Skeletal muscle satellite cell (primary cell): ENCODE data around the gene HS1BP3.

Source experiments
- H3K27me3 ChIP-seq: 2 replicates; pipeline ENCODE4 v1.7.0; 2013; ENCODE audit warnings: low read length; ENCODE audit not compliant: control insufficient read depth, insufficient read depth
- H3K36me3 ChIP-seq: 2 replicates; pipeline ENCODE4 v1.7.0; 2013; ENCODE audit warnings: mild to moderate bottlenecking, control low read depth, low read length; ENCODE audit not compliant: insufficient read depth
- H3K4me1 ChIP-seq: 2 replicates; pipeline ENCODE4 v1.7.0; 2013; ENCODE audit warnings: low read length; ENCODE audit not compliant: control insufficient read depth, insufficient read depth
- H3K4me2 ChIP-seq: 2 replicates; pipeline ENCODE4 v1.7.0; 2013; ENCODE audit warnings: mild to moderate bottlenecking, low read length
- H3K4me3 ChIP-seq: 2 replicates; pipeline ENCODE4 v1.7.0; 2013; ENCODE audit warnings: low read length
- H3K9ac ChIP-seq: 2 replicates; pipeline ENCODE4 v1.7.0; 2013; ENCODE audit warnings: mild to moderate bottlenecking, low read depth, low read length, moderate library complexity
- H3K9me3 ChIP-seq: replicated peaks from 2 replicates; pipeline ENCODE4 v1.7.0; 2013; ENCODE audit warnings: mild to moderate bottlenecking, control low read depth, low read length

HS1BP3 gene

DNA sequence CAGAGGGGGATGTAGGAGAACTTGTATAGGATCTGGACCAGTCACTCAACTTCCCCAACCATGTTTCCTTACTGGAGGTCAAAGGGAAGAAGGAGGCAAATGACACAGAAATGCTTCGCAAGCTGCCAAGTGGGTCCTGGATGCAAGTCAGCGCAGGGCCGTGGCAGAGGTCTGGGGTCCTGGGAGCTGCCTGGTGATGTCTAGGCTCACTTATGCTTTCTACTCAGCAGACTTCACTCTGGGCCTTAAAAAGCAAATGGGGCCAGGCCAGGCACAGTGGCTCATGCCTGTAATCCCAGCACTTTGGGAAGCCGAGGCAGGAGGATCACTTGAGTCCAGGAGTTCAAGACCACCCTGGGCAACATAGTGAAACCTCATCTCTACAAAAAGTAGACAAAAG, 19.9 kb downstream of the HS1BP3 start:
- H3K36me3 ChIP-seq = no peaks in the 10 kb centered on the region
- H3K27me3 ChIP-seq = no peaks in the 10 kb centered on the region

DNA sequence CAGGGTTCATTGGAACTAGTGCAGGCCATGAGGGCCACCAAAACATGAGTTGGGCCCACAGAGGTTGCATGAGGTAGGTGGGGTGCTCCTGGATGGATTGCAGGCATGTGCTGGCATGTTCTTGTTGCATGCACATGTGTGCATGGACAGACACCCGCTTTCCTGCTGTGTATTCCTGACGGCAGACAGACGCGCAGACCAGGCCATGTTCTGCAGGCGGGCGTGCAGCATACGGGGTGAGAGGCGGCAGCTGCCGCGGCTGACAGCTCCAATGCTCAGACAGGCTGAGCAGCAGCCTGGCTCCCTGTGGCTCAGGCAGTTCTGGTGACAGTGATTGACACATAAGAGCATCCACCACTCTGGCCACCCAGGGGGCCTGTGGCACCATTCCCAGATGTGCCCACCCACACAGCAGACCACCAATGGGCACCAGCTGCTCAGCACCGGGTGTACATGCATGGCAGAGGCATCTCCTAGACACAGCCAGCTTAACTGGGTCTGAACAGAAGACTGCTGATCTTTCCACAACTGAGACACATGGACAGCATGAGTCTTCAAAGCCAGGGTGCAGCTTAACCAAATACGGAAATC, 21.2 kb downstream of the HS1BP3 start:
- peaks cover 11% of the 10 kb centered on the region for H3K4me1 ChIP-seq
- no peak overlapping the region for H3K9ac ChIP-seq
- H3K27me3 ChIP-seq = no peaks in the 10 kb centered on the region
- H3K4me2 ChIP-seq = no peak overlapping the region
- no peak overlapping the region for H3K4me3 ChIP-seq
- H3K9me3 ChIP-seq = no peaks in the 10 kb centered on the region
- H3K36me3 ChIP-seq = peaks cover under 1% of the 10 kb centered on the region

More for the DNA sequence above, 19.9 kb downstream of the HS1BP3 start:
- Histone ChIP-seq H3K4me3 (no peak overlapping the region), H3K4me1 (peaks cover 22% of the 10 kb centered on the region), H3K4me2 (no peak overlapping the region), H3K9me3 (no peaks in the 10 kb centered on the region), H3K9ac (no peak overlapping the region)

DNA sequence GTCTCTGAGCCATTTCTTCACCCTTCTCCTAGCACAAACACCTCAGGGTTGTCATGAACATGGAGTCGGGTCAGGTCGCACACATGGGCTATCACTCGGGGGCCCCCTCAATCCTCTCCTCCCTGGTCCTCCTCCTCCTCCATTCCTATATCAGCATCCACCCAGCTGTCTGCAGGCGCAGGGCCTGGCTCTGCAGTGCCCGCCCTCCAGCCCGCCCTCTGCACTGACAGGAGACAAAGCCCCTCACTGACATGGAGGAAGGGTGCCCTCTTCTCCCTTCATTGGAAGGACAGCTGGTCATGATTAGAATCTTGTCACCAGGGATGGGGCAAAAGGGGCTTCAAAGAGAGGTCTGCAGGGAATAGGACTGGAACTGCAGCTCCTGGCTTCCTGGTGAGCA, 21.7 kb downstream of the HS1BP3 start:
- Histone ChIP-seq H3K4me2 (no peak overlapping the region), H3K36me3 (peaks cover 6% of the 10 kb centered on the region), H3K4me1 (peaks cover 6% of the 10 kb centered on the region), H3K4me3 (no peak overlapping the region), H3K27me3 (no peaks in the 10 kb centered on the region), H3K9ac (no peak overlapping the region), H3K9me3 (no peaks in the 10 kb centered on the region)

DNA sequence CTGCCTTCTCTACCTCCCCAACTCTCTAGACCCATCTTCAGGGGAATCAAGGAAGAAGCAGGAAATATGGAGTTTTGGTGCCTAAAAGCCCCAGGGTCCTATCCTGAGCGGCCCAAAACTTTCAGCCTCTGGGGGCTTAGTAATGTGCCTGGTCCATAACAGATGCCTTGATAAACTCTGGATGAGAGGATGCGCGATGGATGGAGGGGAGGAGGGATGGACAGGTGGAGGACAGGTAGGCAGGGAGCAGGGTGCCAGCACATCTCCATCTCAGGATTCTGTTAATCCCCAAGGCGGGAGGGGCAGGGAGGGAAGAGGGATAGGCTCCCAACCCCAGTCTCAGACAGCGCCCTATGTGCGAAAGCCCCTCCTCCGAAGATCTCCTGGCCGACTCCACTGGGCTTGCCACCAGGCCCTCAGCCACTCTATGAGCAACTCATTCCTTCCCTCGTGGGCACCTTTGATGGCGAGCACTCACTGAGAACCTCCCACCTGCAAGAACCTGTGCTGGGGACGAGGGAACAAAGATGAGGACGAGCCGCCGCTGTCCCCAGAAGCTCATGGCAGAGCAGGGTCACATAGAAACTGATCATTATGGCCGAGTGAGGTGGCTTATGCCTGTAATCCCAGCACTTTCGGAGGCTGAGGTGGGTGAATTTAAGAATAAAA, 23.1 kb downstream of the HS1BP3 start:
- H3K9me3 ChIP-seq = no peaks in the 10 kb centered on the region
- H3K4me2 ChIP-seq = no peak overlapping the region
- H3K9ac ChIP-seq = no peak overlapping the region
- no peak overlapping the region for H3K4me3 ChIP-seq
- H3K4me1 ChIP-seq = peaks cover 2% of the 10 kb centered on the region
- H3K27me3 ChIP-seq = no peaks in the 10 kb centered on the region
- peaks cover 11% of the 10 kb centered on the region for H3K36me3 ChIP-seq

DNA sequence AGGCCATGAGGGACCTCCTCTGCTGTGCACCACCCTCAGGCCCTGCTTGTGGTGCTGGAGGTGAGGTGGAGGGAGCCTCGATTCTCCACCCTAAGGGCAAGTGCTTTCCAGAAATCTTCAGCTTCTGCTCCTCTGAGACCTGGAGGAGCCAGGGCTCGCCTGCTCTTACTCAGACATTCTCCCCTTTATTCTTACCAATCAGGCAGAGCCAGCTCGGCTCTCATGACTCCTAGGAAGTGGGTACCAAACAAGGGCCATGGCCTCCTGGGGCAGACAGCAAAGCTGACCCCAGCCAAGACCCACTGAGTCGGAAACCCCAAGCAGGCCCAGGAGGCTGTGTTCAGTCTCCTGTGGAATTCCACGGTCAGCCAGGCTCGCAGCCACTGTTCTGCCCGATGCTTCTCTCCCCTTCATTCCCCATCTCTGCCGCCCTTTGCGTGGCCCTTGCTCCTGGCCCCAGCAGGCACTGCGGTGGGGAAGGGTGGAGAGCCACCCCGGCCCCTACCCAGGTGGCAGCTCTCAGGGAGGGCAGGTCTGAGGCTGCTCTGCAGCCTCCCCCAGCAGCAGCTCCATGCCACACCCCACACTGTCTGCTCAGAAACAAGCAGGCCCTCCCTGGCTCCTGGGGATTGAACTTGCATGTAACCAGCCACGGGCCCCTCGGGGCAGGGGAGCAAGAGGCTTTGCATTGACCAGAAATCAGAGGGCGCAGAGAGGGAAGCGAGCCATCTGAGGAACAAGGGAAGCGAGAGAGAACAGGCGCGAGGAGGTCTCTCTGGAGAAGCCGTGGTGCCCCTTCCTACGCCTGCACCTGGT, 24.0 kb downstream of the HS1BP3 start:
- Histone ChIP-seq H3K36me3 (peaks cover 12% of the 10 kb centered on the region), H3K9ac (no peak overlapping the region), H3K4me3 (no peak overlapping the region), H3K27me3 (no peaks in the 10 kb centered on the region), H3K4me2 (no peak overlapping the region), H3K9me3 (no peaks in the 10 kb centered on the region), H3K4me1 (peaks cover 4% of the 10 kb centered on the region)

DNA sequence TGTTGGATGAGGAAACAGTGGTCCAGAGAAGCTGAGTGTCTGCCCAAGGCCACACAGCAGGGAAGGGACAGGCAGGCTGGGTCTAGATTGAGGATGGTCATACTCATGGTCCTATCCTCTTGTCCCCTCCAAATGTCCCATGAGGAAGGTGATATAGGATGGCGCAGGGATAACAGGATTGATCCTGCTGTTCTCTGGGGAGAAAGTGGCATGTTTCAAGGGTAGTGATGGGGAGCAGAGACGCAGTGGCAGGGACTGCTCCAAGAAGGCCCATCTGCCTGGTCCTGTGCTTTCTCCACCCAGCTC, 24.6 kb downstream of the HS1BP3 start:
- Histone ChIP-seq H3K4me2 (no peak overlapping the region), H3K36me3 (peaks cover 16% of the 10 kb centered on the region), H3K4me1 (peaks cover 4% of the 10 kb centered on the region), H3K9ac (no peak overlapping the region), H3K27me3 (no peaks in the 10 kb centered on the region), H3K9me3 (no peaks in the 10 kb centered on the region), H3K4me3 (no peak overlapping the region)

DNA sequence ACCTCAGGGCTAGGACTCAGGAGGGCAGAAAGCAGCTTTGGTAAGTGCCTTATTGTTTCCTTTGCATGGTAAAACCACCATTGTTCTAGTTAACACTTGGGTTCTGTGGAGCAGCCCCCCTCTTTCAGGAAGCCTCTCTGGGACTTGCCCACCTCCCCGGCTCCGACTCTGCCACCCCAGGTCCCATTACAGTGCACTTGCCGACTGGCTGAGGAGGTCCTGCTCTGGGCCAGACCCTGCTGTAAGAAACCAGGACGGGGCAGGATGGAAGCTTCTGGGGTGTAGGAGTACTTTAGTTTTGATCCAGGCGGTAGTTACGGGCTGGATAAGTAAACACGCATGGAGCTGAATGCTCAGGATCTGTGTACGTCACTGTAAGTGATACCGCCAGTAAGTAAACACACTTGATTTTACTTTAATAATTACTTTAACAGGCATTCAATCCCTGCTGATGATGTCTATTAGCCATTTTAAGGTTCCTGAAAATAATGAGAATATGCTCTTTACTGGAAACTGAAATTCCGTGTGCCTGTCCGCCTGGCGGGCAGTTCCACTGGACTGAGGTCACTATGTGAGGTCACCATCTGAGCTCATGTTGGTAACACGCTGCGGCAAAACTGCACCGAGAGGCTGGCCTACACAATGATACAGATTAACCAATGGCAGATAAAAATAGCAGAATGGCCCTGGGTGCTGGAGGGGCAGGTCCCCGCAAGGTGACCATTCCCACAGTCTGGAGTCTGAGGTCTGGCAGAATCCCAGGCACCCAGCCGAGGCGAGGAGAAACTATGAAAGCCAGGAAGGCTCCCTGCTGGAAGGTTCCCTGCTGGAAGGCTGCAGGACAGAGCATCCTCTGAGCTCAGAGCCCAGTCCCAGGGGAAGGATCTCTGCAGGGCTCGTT, 25.2 kb downstream of the HS1BP3 start:
- no peaks in the 10 kb centered on the region for H3K9me3 ChIP-seq
- no peak overlapping the region for H3K4me3 ChIP-seq
- H3K4me1 ChIP-seq = peaks cover 4% of the 10 kb centered on the region
- no peak overlapping the region for H3K9ac ChIP-seq
- H3K36me3 ChIP-seq = peaks cover 19% of the 10 kb centered on the region
- no peak overlapping the region for H3K4me2 ChIP-seq
- no peaks in the 10 kb centered on the region for H3K27me3 ChIP-seq

DNA sequence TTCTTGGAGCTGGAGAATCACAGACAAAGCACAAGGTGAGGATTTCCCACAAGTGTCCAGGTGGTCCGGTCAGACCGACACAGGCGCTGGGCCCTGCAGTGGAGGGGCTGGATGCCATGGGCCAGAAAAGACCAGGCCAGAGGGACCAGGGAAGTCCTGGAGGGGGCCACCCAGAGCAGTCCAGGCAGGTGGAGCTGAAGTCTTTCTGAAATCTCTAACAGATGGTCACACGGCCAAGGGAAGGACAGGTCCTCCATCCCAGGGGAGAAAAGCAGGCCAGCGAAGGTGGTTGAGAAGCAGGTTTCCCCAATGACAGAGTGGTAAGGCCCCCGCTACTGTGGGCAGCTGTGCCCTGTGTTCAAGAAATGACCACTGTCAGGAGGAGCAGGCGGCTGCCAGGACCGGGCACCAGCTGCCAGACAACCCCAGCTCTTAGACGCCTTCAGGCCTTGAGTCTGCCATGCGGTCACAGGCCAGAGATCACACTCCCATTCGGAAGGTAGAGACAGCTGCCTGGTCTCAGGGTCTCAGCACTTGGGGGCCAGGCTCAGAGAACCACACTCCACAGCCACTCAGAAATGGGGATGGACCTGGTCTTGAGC, 25.9 kb downstream of the HS1BP3 start:
- Histone ChIP-seq H3K9ac (no peak overlapping the region), H3K27me3 (no peaks in the 10 kb centered on the region), H3K4me2 (no peak overlapping the region), H3K36me3 (peaks cover 22% of the 10 kb centered on the region), H3K4me1 (peaks cover 4% of the 10 kb centered on the region), H3K4me3 (no peak overlapping the region), H3K9me3 (no peaks in the 10 kb centered on the region)

DNA sequence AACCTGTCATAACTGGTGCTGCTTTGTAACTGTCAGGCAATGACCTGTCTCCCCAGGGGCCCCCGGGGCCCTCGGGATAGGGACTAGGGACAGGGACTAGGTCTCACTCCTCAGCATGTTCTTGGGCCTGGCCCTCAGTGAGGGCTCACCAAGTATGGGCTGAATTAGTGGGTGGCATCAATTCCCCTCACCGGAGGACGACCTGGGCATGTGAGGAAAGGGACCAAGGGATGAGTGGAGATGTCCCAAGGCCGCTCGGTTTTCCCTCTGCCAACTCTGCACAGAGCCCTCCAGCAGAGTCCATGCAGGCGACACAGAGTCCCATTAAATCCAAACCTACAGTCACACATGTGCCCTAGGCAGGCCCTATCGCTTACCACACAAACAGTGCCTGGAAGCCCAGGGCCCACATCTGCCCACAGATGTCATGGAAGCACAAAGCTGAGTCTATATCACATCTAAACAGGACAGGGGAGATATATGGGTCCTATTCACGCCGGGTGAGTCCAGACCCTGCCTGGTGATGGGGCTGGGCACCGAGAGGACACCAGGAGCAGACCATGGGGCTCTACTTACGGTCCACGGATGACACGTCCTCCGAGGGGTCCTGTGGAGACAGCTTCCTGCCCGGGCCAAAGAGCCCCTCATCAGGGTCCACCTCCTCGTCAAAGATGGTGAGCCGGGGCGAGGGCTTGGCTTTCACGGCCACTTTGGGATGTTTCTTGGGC, 26.6 kb downstream of the HS1BP3 start:
- Histone ChIP-seq H3K9ac (no peak overlapping the region), H3K4me3 (no peak overlapping the region), H3K4me1 (peaks cover 4% of the 10 kb centered on the region), H3K4me2 (no peak overlapping the region), H3K36me3 (peaks cover 22% of the 10 kb centered on the region), H3K9me3 (no peaks in the 10 kb centered on the region), H3K27me3 (no peaks in the 10 kb centered on the region)

DNA sequence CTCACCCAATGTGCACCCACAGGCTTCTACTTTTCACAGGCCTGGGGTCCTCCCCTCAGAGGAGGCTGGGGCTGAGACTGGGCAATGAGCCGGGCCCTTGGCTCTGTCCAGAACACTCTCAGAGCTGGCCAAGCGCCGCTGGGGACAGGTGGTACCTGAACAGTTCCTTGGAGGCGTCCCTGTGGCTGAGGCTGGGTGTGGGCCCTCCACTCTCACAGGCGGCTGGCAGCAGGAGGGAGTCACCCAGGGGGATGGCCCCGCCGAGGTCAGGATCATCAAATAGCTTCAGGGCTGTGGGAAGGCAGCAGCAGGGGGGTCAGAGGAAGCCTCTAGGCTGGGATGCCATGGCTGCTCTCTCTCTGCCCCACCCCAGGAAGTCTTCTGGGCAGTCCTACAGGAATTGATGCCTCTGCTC, 27.1 kb downstream of the HS1BP3 start:
- peaks cover 10% of the 10 kb centered on the region for H3K4me1 ChIP-seq
- H3K36me3 ChIP-seq = peaks cover 22% of the 10 kb centered on the region
- H3K27me3 ChIP-seq = no peaks in the 10 kb centered on the region
- no peak overlapping the region for H3K9ac ChIP-seq
- H3K4me3 ChIP-seq = no peak overlapping the region
- no peak overlapping the region for H3K4me2 ChIP-seq
- no peaks in the 10 kb centered on the region for H3K9me3 ChIP-seq
